ENCODE data around the gene RBP7. TPM values are rescaled to one million over a fixed set of nuclear protein-coding genes. Genes with fewer than 3 reads are reported as not detected.
A peak's percentile ranks its signal among the peaks of the same experiment; 100 is the strongest.
"Not testable (repeated sequence)": the region's sequence is repeated elsewhere in the genome, so short reads cannot be mapped to it uniquely, and the experiment has no call there.

RBP7 gene
- total and polyA plus RNA-seq, 2 of the 4 experiments (the other 2 are of a cell fraction), result 0.17 TPM; not detected in 1

DNA sequence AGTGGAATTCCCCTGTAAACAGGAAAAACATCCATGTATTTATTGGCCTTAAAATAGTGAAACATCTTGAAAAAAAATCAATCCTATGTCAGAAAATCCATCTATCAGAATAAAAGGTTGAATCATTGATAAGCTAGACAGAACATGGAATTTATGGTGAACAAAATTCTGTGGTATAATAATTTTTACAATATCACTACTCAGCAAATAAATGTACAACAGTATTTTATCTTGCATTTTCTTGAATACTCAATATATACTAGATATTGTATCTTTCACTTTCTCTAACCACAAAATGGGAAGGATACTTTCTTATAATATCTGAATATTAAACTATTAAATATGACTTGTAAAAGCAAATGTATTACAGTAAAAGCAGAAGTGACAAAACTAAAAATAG is 30.0 kb downstream of the RBP7 start:
- H3K9me1 ChIP-seq (ENCODE audit: insufficient read depth, low read length), result no peaks in the 10 kb centered on the region
- no peak overlapping the region for H4K5ac ChIP-seq (ENCODE audit: low read depth, low read length)
- no peak overlapping the region for H3K4me3 ChIP-seq (ENCODE audit: insufficient read depth, low read depth, low read length)
- H3K23ac ChIP-seq (ENCODE audit: low read depth, low read length), result no peak overlapping the region
- no peak for ATAC-seq (ENCODE audit: low read depth)
- no peak overlapping the region for H3K4ac ChIP-seq (ENCODE audit: low read depth, low read length)
- H4K20me1 ChIP-seq (ENCODE audit: insufficient read depth, low read length), result no peaks in the 10 kb centered on the region
- H3K36me3 ChIP-seq (ENCODE audit: control insufficient read depth, insufficient read depth, low read length), result no peaks in the 10 kb centered on the region
- H2BK120ac ChIP-seq (ENCODE audit: low read depth, low read length), result no peak overlapping the region
- no TSS peak for BruUV-seq (replicated peaks)
- H3K27me3 ChIP-seq (ENCODE audit: control insufficient read depth, insufficient read depth, low read length), result no peaks in the 10 kb centered on the region
- no peaks in the 10 kb centered on the region for H3K79me1 ChIP-seq (ENCODE audit: low read depth in 1 of 2, low read length in 2 of 2)
- H4K8ac ChIP-seq (ENCODE audit: low read depth in 2 of 2, low read length in 2 of 2), result no peak overlapping the region
- peaks cover 3% of the 10 kb centered on the region; the same call in 1 of the 2 replicates for H3K4me1 ChIP-seq (ENCODE audit: control insufficient read depth, insufficient read depth, low read length)
- no peaks in the 10 kb centered on the region for H3K9me3 ChIP-seq (ENCODE audit: control insufficient read depth, insufficient read depth, low read length)
- CTCF ChIA-PET, result no interaction called here
- TF ChIP-seq, protein P1, sequence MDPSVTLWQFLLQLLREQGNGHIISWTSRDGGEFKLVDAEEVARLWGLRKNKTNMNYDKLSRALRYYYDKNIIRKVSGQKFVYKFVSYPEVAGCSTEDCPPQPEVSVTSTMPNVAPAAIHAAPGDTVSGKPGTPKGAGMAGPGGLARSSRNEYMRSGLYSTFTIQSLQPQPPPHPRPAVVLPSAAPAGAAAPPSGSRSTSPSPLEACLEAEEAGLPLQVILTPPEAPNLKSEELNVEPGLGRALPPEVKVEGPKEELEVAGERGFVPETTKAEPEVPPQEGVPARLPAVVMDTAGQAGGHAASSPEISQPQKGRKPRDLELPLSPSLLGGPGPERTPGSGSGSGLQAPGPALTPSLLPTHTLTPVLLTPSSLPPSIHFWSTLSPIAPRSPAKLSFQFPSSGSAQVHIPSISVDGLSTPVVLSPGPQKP (IDR thresholded peaks at IDR 0.05; ENCODE audit: borderline replicate concordance, low read depth, low read length), result no peak
- TF ChIP-seq MXI1 (IDR thresholded peaks at IDR 0.05; ENCODE audit: borderline replicate concordance, low read depth, low read length), result no peak
- TF ChIP-seq, protein P2, sequence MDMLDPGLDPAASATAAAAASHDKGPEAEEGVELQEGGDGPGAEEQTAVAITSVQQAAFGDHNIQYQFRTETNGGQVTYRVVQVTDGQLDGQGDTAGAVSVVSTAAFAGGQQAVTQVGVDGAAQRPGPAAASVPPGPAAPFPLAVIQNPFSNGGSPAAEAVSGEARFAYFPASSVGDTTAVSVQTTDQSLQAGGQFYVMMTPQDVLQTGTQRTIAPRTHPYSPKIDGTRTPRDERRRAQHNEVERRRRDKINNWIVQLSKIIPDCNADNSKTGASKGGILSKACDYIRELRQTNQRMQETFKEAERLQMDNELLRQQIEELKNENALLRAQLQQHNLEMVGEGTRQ (IDR thresholded peaks at IDR 0.05; ENCODE audit: low read depth, low read length), result no peak
- TF ChIP-seq NFE2L2 (IDR thresholded peaks at IDR 0.05; ENCODE audit: low read depth, low read length), result no peak
- no peak for TF ChIP-seq BHLHE40 (IDR thresholded peaks at IDR 0.05; ENCODE audit: low read depth, low read length)
- peak; percentile 46 for TF ChIP-seq MAFK (IDR thresholded peaks at IDR 0.05; ENCODE audit: low read depth, low read length)
- no peak overlapping the region for H2AK9ac ChIP-seq (replicated peaks; ENCODE audit: low read depth, low read length, poor library complexity)
- H3K4me2 ChIP-seq (ENCODE audit: low read depth, low read length), result no peak overlapping the region
- H2AFZ ChIP-seq (replicated peaks; ENCODE audit: low read length, poor library complexity), result no peak overlapping the region
- POLR2A ChIA-PET (ENCODE audit: unreplicated experiment), result no interaction called here
- in situ Hi-C loops (cut with MboI; ENCODE audit: low sequenced_read_pairs), result no loop called here
- no peak overlapping the region for H2BK5ac ChIP-seq (ENCODE audit: low read depth, low read length, poor library complexity, severe bottlenecking)
- H4K91ac ChIP-seq (ENCODE audit: insufficient read depth, low read depth, low read length), result no peak overlapping the region
- no peak overlapping the region for H3K9ac ChIP-seq (ENCODE audit: low read depth, low read length)
- no peak overlapping the region for H2BK20ac ChIP-seq (ENCODE audit: low read depth, low read length)
- intact Hi-C loops (cut with micrococcal nuclease), result no loop called here
- no peak overlapping the region for H3K14ac ChIP-seq (replicated peaks; ENCODE audit: low read depth, low read length)
- no peak overlapping the region for H3K27ac ChIP-seq (ENCODE audit: insufficient read depth, low read length)
- no peak for DNase-seq
- H3K18ac ChIP-seq (ENCODE audit: low read depth, low read length), result no peak overlapping the region
- no peak overlapping the region for H2BK15ac ChIP-seq (ENCODE audit: low read depth, low read length)
- dilution Hi-C loops (cut with HindIII; ENCODE audit: low sequenced_read_pairs, unreplicated experiment), result no loop called here
- no peak overlapping the region for H3K56ac ChIP-seq (ENCODE audit: extremely low read depth, insufficient read depth, low read length)
- no peak overlapping the region for H2AK5ac ChIP-seq (ENCODE audit: low read depth, low read length)

DNA sequence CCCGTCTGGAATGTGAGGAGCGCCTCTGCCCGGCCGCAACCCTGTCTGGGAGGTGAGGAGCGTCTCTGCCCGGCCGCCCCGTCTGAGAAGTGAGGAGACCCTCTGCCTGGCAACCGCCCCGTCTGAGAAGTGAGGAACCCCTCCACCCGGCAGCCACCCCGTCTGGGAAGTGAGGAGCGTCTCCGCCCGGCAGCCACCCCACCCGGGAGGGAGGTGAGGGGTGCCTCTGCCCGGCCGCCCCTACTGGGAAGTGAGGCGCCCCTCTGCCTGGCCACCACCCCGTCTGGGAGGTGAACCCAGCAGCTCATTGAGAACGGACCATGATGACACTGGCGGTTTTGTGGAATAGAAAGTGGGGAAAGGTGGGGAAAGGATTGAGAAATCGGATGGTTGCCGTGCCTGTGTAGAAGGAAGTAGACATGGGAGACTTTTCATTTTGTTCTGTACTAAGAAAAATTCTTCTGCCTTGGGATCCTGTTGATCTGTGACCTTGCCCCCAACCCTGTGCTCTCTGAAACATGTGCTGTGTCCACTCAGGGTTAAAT is 32.0 kb downstream of the RBP7 start:
- H4K91ac ChIP-seq (ENCODE audit: insufficient read depth, low read depth, low read length); H3K4ac ChIP-seq (ENCODE audit: low read depth, low read length); H3K4me1 ChIP-seq (ENCODE audit: control insufficient read depth, insufficient read depth, low read length); H2BK15ac ChIP-seq (ENCODE audit: low read depth, low read length); ATAC-seq (ENCODE audit: low read depth); H3K4me3 ChIP-seq (ENCODE audit: insufficient read depth, low read depth, low read length); H4K20me1 ChIP-seq (ENCODE audit: insufficient read depth, low read length); H3K23ac ChIP-seq (ENCODE audit: low read depth, low read length); H2AK5ac ChIP-seq (ENCODE audit: low read depth, low read length); H2BK120ac ChIP-seq (ENCODE audit: low read depth, low read length); POLR2A ChIA-PET (ENCODE audit: unreplicated experiment); H3K9me3 ChIP-seq (ENCODE audit: control insufficient read depth, insufficient read depth, low read length); H2BK5ac ChIP-seq (ENCODE audit: low read depth, low read length, poor library complexity, severe bottlenecking); H3K27me3 ChIP-seq (ENCODE audit: control insufficient read depth, insufficient read depth, low read length); H3K14ac ChIP-seq (replicated peaks; ENCODE audit: low read depth, low read length); H3K79me1 ChIP-seq (ENCODE audit: low read depth in 1 of 2, low read length in 2 of 2); H3K4me2 ChIP-seq (ENCODE audit: low read depth, low read length); H3K9ac ChIP-seq (ENCODE audit: low read depth, low read length); dilution Hi-C loops (cut with HindIII; ENCODE audit: low sequenced_read_pairs, unreplicated experiment); CTCF ChIA-PET; intact Hi-C loops (cut with micrococcal nuclease); H3K36me3 ChIP-seq (ENCODE audit: control insufficient read depth, insufficient read depth, low read length); in situ Hi-C loops (cut with MboI; ENCODE audit: low sequenced_read_pairs); H4K5ac ChIP-seq (ENCODE audit: low read depth, low read length); H2BK20ac ChIP-seq (ENCODE audit: low read depth, low read length); H2AFZ ChIP-seq (replicated peaks; ENCODE audit: low read length, poor library complexity); H3K56ac ChIP-seq (ENCODE audit: extremely low read depth, insufficient read depth, low read length); H4K8ac ChIP-seq (ENCODE audit: low read depth in 2 of 2, low read length in 2 of 2); H3K9me1 ChIP-seq (ENCODE audit: insufficient read depth, low read length); H3K18ac ChIP-seq (ENCODE audit: low read depth, low read length); H3K27ac ChIP-seq (ENCODE audit: insufficient read depth, low read length); H2AK9ac ChIP-seq (replicated peaks; ENCODE audit: low read depth, low read length, poor library complexity); DNase-seq; BruUV-seq (replicated peaks): not testable (repeated sequence)
- WGBS, 2 experiments (ENCODE audit: extremely low coverage in 2 of 2, insufficient read length in 1 of 2), result 73% methylated on average over 3 of the region's 24 CpGs; no CpG with 5 or more reads in 1 of the 2 experiments
